Inflammatory macrophage (primary cell): ENCODE results near the gene AMN1.
"Not testable (repeated sequence)": the region's sequence is repeated elsewhere in the genome, so short reads cannot be mapped to it uniquely, and the experiment has no call there.

Experiments
- DNase-seq, 2 donors: peaks; one replicate each; pipeline ENCODE4 v3.0.0-alpha.2; 2020 to 2022

The AMN1 gene

DNA sequence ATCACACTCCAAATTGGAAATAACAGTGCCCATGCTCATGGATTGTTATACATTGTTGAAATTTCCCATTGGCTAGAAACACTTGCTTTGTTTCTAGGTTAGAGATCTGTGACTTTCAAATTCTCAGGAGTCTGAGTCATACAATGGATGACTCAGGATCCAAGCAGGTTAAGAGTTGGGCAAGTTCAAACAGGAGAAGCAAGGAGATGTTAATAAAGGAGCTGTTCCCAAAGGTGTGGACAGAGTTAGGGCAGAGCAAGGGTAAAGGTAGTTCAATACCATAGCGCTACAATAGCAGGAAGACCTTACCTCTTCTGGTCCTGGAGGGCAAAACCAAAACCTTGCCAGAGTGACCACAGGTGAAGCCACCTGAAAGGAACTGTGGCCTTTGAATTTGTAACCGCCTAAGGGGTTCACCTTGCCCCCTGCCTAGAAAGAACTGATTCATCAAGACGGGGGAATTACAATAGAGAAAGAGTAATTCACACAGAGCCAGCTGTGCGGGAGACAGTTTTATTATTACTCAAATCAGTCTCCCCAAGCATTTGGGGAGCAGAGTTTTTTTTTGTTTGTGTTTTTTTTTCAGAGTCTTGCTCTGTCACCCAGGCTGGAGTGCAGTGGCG lies 4.2 kb upstream of the AMN1 start:
- no peak for DNase-seq

DNA sequence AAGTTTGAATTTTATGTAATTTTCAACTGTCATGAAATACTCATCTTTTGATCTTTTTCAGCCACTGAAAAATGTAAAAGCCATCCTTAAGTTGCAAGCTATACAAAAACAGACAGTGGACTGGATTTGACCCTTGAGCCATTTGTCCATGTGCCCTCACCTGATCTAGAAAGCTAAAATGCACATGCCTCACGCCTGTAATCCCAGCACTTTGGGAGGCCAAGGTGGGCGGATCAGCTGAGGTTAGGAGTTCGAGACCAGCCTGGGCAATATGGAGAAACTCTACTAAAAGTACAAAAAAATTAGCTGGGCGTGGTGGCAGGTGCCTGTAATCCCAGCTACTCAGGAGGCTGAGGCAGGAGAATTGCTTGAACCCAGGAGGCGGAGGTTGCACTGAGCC lies 2.4 kb upstream of the AMN1 start:
- not testable (repeated sequence) for DNase-seq

DNA sequence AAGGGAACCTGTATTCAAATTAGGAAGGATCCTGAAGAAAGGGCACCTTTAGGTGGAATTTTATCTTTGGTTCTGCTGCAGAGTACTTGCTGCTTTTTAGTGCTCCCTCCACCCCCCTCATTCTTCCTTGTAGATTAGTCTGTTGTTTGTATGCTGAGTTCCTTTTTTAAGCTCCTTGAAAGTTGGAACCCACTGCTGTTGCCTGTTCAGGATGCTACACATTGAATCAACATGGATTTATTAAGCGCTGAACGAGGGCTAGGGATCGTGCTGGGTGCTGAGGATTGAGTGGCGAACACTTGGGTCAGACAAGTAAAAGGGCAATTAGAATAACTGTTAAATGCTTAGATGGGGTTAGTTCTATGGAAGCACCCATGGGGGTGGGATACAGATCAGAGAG lies 884 bp upstream of the AMN1 start:
- DNase-seq, result no peak

DNA sequence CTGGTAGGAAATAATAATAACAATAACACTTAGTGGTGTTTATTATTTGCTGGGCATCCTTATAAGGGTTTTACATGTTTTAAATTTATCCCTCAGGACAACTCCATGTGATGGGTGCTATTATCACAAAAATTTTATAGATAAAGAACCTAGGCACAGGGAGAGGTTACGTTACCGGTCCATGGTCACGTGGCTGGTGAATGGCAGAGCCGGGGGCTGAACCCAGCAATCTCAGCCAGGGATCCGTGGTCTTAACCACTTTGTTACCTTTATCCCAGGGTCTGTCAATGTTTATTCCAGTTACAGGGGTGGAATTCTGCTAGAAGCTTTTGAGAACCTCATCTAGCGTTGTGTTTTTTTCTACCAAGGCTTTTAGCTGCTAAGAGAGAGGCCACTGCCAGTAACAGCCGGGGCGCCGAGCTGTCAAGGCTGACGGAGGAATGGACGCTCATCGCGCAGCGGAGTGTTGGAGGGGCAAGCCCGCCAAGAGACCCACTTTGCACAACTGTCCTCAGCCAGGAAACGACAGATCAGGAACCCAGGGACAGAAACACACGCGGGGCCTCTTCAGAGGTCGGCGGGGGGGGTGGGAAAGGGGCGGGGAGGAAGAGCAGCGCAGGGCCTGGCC lies 418 bp downstream of the AMN1 start:
- peak in 1 of 2 donors; percentile 42 for DNase-seq

DNA sequence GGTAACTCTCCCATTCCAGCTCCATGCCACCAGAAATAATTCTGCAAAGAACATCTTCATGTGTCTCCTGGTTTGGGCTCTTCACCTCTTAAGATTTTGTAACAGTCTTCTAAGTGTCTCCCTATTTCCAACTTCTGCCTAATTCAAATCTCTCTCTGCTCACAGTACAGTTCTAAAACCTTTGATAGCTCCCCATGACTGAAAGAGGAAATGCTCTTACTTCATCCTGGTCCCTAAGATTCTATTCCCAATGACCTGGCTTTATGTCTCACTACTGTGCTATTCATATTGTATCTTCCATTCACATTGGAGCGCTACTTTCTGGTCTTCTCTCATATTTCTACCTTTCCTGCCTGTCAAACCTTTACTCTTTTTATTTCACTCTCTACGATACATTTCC lies 1.6 kb downstream of the AMN1 start:
- DNase-seq, result peak; percentile 25 to 58

DNA sequence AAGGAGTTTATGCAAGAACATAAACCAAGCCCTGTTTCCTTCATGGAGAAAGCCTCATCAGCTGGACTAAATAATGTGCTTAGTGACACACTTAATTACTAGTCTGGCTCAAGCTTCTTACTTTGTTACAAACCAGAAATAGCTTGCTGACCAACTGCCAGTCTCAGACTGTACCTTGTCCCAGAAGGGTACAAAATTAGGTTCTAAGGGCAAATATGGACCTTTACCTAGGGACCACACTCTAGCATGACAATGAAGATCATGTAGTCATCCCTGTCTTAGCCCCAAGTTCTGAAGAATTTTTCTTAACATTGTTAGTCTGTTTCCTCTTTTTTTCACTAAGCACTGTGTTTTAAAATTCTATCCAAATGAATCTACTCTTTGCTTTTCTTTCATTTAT lies 2.2 kb downstream of the AMN1 start:
- no peak for DNase-seq

DNA sequence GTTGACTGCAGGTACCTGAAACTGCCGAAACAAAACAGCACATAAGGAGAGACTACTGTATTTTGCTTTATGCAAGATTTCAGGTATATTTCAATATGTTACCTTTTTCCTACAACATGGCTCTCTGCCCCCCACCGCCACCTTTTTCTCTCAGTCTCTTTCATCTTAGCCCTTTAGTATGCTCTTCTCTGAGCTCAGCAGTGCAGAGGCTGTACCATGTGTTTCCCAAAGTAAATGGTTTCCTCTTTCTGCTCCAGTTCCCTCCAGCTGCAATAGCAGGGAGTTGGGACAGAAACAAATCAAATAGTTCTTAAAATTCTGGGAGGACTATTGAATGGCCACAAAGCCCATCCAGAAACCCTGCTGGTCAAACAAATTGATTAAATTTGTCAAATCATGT lies 4.3 kb downstream of the AMN1 start:
- DNase-seq, result peak; percentile 56 to 65

DNA sequence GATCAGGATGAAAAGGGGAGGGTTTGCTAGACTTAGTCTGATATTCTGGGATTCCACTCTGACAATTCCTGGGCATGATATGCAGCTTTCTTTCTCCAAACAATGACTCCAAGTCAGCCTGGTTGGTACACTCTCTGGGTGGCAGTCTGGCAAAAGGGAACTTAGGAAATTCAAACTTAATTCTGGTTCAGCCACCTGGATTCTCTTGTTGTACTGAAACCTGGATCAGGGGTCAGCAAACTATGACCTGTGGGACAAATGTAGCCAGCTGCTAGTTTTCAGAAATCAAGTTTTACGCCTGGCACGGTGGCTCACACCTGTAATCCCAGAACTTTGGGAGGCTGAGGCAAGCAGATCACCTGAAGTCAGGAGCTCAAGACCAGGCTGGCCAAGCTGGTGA lies 6.2 kb downstream of the AMN1 start:
- no peak for DNase-seq

DNA sequence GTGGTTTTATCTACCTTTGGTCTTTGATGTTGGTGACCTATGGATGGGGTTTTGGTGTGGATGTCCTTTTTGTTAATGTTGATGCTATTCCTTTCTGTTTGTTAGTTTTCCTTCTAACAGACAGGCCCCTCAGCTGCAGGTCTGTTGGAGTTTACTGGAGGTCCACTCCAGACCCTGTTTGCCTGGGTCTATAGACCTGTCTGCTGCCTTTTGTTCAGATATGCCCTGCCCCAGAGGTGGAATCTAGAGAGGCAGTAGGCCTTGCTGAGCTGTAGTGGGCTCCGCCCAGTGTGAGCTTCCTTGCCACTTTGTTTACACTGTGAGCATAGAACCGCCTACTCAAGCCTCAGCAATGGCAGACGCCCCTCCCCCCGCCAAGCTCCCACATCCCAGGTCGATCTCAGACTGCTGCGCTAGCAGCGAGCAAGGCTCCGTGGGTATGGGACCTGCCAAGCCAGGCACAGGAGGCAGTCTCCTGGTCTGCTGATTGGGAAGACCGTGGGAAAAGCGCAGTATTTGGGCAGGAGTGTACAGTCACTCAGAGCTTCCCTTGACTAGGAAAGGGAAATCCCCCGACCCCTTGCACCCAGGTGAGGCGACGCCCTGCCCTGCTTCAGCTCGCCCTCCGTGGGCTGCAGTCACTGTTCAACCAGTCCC lies 10.2 kb downstream of the AMN1 start:
- DNase-seq, result not testable (repeated sequence)

DNA sequence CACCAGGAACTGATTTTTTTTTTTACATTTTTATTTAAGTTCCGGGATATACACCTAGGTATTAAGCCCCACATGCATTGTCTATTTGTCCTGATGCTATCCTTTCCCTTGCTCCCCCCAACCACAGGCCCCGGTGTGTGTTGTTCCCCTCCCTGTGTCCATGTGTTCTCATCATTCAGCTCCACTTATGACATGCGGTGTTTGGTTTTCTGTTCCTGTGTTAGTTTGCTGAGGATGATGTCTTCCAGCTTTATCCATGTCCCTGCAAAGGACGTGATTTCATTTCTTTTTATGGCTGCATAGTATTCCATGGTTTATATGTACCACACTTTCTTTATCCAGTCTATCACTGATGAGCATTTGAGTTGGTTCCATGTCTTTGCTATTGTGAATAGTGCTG lies 11.8 kb downstream of the AMN1 start:
- not testable (repeated sequence) for DNase-seq

DNA sequence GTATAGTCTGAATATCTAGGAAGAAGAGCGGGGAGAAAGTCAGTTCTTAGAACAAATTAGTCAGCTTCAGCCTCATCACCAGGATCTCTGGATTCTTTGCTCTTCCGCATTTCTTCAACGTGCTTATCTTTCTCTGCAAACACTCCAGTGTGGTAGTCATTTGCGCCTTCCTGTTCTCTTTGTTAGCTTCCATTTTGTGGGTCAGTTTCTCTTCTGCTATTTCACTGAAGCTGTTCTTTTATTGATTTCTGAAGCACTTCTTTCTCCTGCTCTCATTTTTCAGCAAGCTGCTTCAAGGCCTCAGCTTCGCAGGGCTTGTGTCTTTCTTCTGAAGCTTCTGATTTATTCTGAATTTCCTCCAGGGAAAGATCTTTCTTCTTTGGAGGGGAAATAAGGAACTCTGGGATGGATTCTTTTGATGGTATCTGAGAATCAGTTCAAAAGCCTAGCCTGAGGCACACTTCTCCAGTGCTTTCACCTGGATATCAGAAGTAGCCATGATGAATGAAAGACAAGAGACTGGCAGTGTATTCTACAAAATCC lies 13.5 kb downstream of the AMN1 start:
- peak; percentile 82 to 86 for DNase-seq

DNA sequence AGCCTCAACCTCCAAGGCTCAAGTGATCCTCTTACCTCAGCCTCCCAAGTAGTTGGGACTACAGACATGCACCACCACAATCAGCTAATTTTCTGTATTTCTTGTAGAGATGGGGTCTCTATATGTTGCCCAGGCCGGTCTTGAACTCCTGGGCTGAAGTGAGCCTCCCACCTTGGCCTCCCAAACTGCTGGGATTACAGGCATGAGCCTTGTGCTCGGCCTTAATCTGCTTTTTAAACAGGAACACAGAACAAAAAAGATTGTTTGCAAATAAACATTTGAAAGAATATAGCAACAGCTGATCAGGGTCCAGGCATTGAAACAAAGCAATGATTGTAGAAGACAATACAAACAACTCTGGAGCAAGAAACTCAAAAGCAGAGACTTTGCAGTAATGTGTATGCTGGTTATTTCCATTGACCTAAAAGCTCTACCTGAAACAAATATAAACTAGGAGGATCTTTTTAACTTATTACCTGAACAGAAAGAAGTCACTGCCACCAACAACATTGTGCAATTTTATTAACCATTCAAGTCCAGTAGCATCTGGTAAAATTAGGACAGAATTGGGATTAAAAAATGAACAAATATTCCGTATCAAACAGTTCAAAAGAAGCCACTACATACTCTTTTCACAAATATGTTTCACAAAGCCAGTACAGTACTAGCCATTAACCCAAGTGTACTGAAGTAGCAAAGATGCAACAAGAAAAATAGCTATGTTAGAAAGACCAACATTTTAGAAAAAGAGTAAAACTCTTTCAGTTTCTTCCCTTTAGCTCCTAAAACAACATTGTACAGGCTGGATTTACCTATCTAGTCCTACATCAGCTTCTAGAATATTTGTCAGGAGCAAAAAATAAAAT lies 14.2 kb downstream of the AMN1 start:
- no peak for DNase-seq

DNA sequence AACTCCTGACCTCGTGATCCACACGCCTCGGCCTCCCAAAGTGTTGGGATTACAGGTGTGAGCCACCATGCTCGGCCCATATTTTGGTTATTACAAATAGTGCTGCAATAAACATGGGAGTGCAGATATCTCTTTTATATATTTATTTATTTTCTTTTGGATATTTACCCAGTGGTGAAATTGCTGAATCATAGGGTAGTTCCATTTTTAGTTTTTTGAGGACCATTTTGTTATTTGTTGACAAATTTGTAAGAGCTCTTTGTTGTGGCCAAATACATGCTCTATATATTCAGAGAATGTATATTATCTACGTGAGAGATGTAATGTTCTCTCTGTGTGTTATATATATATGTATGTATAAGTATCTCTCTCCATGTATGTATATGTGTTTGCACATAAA lies 15.9 kb downstream of the AMN1 start:
- DNase-seq, result no peak

DNA sequence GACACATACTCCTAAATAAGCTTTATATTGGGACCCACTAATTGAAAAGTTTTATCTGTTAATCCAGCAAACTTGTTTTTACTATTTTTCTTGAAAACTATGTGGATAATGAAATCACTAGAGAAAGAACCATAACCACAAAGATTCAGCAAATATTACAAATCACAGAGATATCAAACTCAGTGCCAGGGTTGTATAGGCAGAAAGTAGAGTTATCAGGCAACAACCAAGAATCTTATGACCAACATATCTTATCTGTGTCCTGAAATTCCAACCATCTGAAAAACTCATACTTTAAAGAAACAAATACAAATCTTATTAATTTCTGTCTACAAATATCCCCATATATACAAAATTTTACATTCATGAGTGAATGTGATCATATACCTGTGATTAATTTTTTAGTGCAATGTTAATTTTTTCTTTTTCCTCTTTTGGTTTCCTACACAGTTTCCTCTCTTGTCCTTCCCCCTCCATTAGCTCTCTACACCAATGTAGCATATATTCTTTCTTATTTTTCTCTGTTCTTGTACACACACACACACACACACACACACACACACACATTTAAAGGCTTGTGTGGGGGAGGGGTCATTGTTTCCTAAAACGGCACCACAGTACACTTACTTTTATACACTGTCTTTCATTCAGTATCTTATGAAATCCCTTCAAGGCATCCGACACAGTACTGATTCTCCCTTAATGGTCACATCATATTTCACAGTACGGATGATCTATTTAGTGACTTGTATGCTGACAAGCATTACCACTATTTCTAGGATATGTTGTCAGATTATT lies 18.6 kb downstream of the AMN1 start:
- DNase-seq, result no peak

DNA sequence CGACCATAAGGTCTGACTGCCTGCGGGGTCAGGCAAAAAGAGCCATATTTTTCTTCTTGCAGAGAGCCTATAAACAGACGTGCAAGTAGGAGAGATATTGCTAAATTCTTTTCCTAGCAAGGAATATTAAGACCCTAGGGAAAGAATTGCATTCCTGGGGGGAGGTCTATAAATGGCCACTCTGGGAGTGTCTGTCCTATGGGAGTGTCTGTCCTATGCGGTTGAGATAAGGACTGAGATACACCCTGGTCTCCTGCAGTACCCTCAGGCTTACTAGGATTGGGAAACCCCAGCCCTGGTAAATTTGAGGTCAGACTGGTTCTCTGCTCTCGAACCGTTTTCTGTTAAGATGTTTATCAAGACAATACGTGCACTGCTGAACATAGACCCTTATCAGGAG lies 20.7 kb downstream of the AMN1 start:
- DNase-seq, result not testable (repeated sequence)

DNA sequence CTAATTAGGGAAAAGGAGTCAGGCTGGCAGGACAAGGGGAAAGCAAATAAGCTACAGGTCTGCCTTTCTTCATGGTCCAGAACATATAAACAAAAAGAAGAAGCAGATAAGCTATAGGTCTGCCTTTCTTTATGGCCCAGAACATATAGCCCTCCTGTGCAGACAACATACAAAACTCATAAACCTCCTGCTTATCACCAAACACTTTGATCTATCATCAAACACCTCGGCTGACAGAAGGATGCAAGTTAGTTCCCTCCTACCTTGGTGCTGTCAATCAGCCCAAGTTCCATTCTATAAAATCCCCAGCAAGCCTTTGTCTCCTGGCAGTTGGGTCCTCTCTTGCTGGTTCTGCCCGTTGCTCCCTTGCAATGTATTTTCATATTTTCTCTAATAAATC lies 23.2 kb downstream of the AMN1 start:
- DNase-seq, result no peak

DNA sequence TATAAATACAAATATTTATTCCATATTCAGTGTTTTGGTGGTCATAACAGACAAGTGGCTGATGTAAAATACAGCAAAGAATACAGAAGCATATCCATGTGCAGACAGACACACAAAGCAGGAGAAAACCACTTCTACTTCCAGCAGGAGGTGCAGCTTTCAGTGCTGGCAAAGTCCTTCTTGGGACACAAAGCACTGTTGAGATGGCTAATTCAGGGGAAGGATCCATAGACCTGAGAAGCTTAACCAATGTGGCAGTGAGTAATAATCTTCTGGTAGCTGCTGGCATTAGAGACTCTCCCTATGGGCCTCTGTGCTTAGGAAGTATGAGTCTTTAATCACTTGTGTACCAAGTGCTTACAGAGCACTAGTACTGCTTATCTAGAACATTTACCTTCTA lies 26.8 kb downstream of the AMN1 start:
- peak; percentile 20 to 33 for DNase-seq

DNA sequence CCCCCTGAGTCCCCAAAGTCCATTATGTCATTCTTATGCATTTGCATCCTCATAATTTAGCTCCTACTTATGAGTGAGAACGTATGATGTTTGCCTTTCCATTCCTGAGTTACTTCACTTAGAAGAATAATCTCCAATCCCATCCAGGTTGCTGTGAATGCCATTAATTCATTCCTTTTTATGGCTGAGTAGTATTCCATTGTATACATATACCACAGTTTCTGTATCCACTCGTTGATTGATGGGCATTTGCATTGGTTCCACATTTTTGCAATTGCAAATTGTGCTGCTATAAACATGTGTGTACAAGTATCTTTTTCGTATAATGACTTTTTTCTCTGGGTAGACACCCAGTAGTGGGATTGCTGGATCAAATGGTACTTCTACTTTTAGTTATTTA lies 38.9 kb downstream of the AMN1 start:
- not testable (repeated sequence) for DNase-seq

DNA sequence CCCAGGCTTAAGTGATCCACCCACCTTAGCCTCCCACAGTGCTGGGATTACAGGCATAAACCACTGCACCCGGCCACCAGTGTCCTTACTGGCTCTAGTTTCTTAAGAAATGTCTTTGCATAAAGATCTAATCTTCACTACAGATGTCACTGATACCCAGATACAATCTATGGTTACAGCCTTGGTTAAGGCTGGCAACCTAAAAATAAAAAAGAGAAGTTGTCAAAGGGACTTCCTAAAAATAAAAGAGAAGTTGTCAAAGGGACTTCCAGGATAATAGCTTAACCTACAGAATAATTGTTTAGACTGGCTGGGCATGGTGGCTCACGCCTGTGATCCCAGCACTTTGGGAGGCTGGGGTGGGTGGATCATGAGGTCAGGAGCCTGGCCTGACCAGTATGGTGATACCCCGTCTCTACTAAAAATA lies 41.7 kb downstream of the AMN1 start:
- peak; percentile 85 to 96 for DNase-seq

DNA sequence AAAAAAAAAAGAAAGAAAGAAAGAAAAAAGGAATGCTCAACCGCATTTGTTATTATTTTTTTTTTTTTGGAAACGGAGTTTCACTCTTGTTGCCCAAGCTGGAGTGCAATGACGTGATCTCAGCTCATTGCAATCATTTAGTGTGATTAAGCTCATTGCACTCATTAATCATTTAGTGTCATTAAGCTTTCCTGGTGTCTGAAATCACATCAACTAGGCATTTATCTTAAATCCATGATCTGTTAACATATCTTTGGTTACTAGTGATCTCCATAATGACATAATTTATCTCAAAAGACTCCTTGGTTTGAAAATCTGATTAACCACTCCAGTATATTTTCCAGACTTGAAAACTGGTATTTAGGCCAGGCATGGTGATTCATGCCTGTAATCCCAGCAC lies 43.0 kb downstream of the AMN1 start:
- DNase-seq, result no peak

DNA sequence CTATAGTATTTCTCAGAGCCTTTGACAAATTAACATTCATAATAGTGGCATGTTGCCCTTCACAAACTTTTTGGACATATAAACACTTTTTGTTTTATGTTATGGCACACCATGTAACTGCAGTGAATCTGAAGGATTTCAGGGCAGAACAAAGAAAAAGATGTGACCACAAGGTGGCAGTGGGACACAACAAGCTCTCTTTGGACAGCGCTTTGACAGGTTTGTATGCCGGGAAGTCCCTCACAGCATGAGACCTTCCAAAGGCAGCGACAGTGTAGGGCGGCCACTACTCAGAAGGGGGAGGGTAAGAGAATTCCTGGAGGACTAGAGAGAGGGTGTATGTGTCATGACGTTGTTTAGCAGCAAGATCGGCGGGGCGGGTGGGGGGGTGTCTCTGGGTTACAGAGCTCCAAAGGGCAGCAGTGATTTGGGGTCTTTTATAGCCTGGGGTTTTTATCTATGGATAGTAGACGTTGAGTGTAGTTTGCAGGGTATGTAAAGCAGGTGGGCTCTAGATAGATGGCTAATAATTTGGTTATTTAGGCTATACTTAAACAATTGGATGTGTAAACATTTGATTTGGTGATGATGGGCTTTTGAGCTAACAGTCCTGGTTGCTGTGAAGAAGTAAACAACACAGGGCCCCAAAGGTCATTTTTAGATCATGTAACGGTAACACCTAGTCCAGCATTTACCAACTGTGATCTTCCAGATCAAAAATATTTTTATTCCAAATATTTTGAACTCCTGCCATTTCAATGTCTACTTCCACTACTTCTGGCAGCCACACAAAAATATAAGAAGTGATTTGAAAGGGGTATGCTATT lies 46.5 kb downstream of the AMN1 start:
- DNase-seq, result peak; percentile 88 to 89
